Upper lobe of left lung (tissue), 4 donors: ENCODE measurements around the gene NAB1.

Experiments used
- EP300 ChIP-seq, 4 donors: sonication (generic); formaldehyde crosslinking; IDR thresholded peaks; one replicate each; pipeline ENCODE4 v1.5.1; 2017; ENCODE audit warnings: antibody characterized with exemption in 4 of 4, control low read depth in 2 of 4
- POLR2A ChIP-seq, 4 donors: fragments of 450-650 bp; IDR thresholded peaks; one replicate each; pipeline ENCODE4 v1.5.1; 2016 to 2017; ENCODE audit warnings: antibody characterized with exemption in 4 of 4, mild to moderate bottlenecking in 2 of 4
- POLR2AphosphoS5 ChIP-seq, 2 donors: sonication (generic); formaldehyde crosslinking; IDR thresholded peaks; one replicate each; pipeline ENCODE4 v1.5.1; 2017; ENCODE audit warnings: antibody characterized with exemption in 2 of 2
- TF ChIP-seq, protein P1 (sequence below), 6 experiments: fragments of 450-650 bp in 4 of 6; fragments of 200-600 bp in 2 of 6; sonication (generic) in 2 of 6; IDR thresholded peaks; one replicate each; pipeline ENCODE4 v1.5.1; 2016 to 2019; ENCODE audit warnings: antibody characterized with exemption in 6 of 6

DNA sequence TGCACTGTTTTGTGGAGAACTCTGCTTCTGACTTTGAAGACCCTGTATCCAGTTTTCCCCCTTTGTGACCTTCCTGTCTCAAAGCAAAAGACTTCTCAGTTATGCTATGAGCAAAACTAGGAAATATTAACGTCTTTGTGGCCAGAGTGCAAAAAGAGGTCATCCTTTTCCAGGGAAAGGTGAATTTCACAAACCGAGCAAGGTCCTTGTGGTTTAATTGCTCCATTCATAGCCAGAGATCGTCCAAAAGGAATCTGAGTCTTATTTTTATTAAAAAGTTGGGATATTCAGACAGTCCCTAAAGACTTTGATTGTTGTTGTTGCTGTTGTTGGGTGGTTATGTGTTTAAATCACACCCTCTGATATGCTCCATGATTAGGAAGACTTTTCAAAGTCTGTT lies 77.4 kb downstream of the NAB1 start:
- TF ChIP-seq POLR2A (IDR thresholded peaks at IDR 0.05), result no peak
- TF ChIP-seq, protein P1, sequence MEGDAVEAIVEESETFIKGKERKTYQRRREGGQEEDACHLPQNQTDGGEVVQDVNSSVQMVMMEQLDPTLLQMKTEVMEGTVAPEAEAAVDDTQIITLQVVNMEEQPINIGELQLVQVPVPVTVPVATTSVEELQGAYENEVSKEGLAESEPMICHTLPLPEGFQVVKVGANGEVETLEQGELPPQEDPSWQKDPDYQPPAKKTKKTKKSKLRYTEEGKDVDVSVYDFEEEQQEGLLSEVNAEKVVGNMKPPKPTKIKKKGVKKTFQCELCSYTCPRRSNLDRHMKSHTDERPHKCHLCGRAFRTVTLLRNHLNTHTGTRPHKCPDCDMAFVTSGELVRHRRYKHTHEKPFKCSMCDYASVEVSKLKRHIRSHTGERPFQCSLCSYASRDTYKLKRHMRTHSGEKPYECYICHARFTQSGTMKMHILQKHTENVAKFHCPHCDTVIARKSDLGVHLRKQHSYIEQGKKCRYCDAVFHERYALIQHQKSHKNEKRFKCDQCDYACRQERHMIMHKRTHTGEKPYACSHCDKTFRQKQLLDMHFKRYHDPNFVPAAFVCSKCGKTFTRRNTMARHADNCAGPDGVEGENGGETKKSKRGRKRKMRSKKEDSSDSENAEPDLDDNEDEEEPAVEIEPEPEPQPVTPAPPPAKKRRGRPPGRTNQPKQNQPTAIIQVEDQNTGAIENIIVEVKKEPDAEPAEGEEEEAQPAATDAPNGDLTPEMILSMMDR (IDR thresholded peaks at IDR 0.05), result no peak
- no peak for TF ChIP-seq POLR2AphosphoS5 (IDR thresholded peaks at IDR 0.05)
- no peak for TF ChIP-seq EP300 (IDR thresholded peaks at IDR 0.05)
